ENCODE data around the gene TGFBR3L.
"Not testable (repeated sequence)": the region's sequence is repeated elsewhere in the genome, so short reads cannot be mapped to it uniquely, and the experiment has no call there.

TGFBR3L gene

GRCh38 chr19:7916103-7916954 is 1.7 kb downstream of the TGFBR3L start:
- in situ Hi-C loops (cut with MboI; ENCODE audit: low sequenced_read_pairs), result no loop called here

GRCh38 chr19:7916955-7917266 is 2.3 kb downstream of the TGFBR3L start:
- in situ Hi-C loops (cut with MboI; ENCODE audit: low sequenced_read_pairs), result no loop called here

- in situ Hi-C loops (cut with MboI; ENCODE audit: low sequenced_read_pairs), result no loop called here
Observed at GRCh38 chr19:7917267-7918061, 2.8 kb downstream of the TGFBR3L start.

GRCh38 chr19:7918062-7918614 is 3.5 kb downstream of the TGFBR3L start:
- in situ Hi-C loops (cut with MboI; ENCODE audit: low sequenced_read_pairs), result not testable (repeated sequence)

- in situ Hi-C loops (cut with MboI; ENCODE audit: low sequenced_read_pairs), result no loop called here
Observed at GRCh38 chr19:7918615-7919421, 4.2 kb downstream of the TGFBR3L start.

- in situ Hi-C loops (cut with MboI; ENCODE audit: low sequenced_read_pairs), result no loop called here
Observed at GRCh38 chr19:7919610-7920518, 5.2 kb downstream of the TGFBR3L start, which contains the start of gene SNAPC2. Gene SNAPC2, plus strand, starts transcription at chr19:7920338. Its CDS starts 29 bp downstream, at chr19:7920367.

GRCh38 chr19:7920519-7921301 is 6.1 kb downstream of the TGFBR3L start:
- in situ Hi-C loops (cut with MboI; ENCODE audit: low sequenced_read_pairs), result no loop called here

GRCh38 chr19:7921302-7921966 is 6.8 kb downstream of the TGFBR3L start:
- in situ Hi-C loops (cut with MboI; ENCODE audit: low sequenced_read_pairs), result no loop called here

GRCh38 chr19:7921967-7922835 is 7.6 kb downstream of the TGFBR3L start:
- in situ Hi-C loops (cut with MboI; ENCODE audit: low sequenced_read_pairs), result no loop called here

GRCh38 chr19:7922836-7923195 is 8.2 kb downstream of the TGFBR3L start:
- in situ Hi-C loops (cut with MboI; ENCODE audit: low sequenced_read_pairs), result no loop called here

GRCh38 chr19:7923295-7924191 is 8.9 kb downstream of the TGFBR3L start:
- in situ Hi-C loops (cut with MboI; ENCODE audit: low sequenced_read_pairs), result no loop called here

- in situ Hi-C loops (cut with MboI; ENCODE audit: low sequenced_read_pairs), result no loop called here
Observed at GRCh38 chr19:7924241-7924640, 9.6 kb downstream of the TGFBR3L start.

- in situ Hi-C loops (cut with MboI; ENCODE audit: low sequenced_read_pairs), result no loop called here
Observed at GRCh38 chr19:7924651-7925170, 10.1 kb downstream of the TGFBR3L start.

GRCh38 chr19:7925171-7925851 is 10.7 kb downstream of the TGFBR3L start:
- in situ Hi-C loops (cut with MboI; ENCODE audit: low sequenced_read_pairs), result no loop called here

GRCh38 chr19:7926021-7926726 is 11.5 kb downstream of the TGFBR3L start, which contains the start of gene CTXN1:
Gene CTXN1, minus strand, starts transcription at chr19:7926135. Its CDS starts 597 bp downstream, at chr19:7925538.
- in situ Hi-C loops (cut with MboI; ENCODE audit: low sequenced_read_pairs), result no loop called here

All from HL-60/S4 treated with retinoic acid at 250 ng/mL for 4 days and 3 days (cell line).